Fibroblast of lung (primary cell): Measurements from ENCODE around the gene ZNF408. TPM values are rescaled to one million over a fixed set of nuclear protein-coding genes. Genes with fewer than 3 reads are reported as not detected.

Source experiments
- DNase-seq, 2 donors: peaks; one replicate each; pipeline versions ENCODE4 v3.0.0 to v3.0.0-alpha.2; 2010; ENCODE audit warnings: low read depth in 2 of 2
- H2AFZ ChIP-seq: 2 replicates; pipeline ENCODE4 v1.5.1; 2012; ENCODE audit warnings: low read length, control low read depth, inconsistent platforms
- H3K27ac ChIP-seq: 2 replicates; pipeline ENCODE4 v1.5.1; 2011; ENCODE audit warnings: low read length, control low read depth; ENCODE audit not compliant: insufficient read depth
- H3K27me3 ChIP-seq: 2 replicates; pipeline ENCODE4 v1.5.1; 2011; ENCODE audit warnings: mild to moderate bottlenecking, low read length; ENCODE audit not compliant: control insufficient read depth, insufficient read depth
- H3K36me3 ChIP-seq: 2 replicates; pipeline ENCODE4 v1.5.1; 2011; ENCODE audit warnings: low read length; ENCODE audit not compliant: control insufficient read depth, insufficient read depth
- H3K4me1 ChIP-seq: 2 replicates; pipeline ENCODE4 v1.5.1; 2011; ENCODE audit warnings: low read length; ENCODE audit not compliant: control insufficient read depth, insufficient read depth; ENCODE audit errors: extremely low read depth
- H3K4me2 ChIP-seq: 2 replicates; pipeline ENCODE4 v1.5.1; 2011; ENCODE audit warnings: low read length, control low read depth; ENCODE audit not compliant: insufficient read depth; ENCODE audit errors: extremely low read depth
- H3K4me3 ChIP-seq, 4 experiments: fragments of 200-600 bp in 1 of 4; sonication (generic) in 1 of 4; replicated peaks in 1 of 4; 2 replicates each; pipeline ENCODE4 v1.5.1; 2011 to 2016; ENCODE audit warnings: low read length in 4 of 4, low read depth in 3 of 4, mild to moderate bottlenecking in 3 of 4, control low read depth in 2 of 4, inconsistent platforms in 1 of 4, mixed read lengths in 1 of 4; ENCODE audit not compliant: insufficient read depth in 1 of 4; ENCODE audit errors: control extremely low read depth in 1 of 4
- H3K79me2 ChIP-seq: 2 replicates; pipeline ENCODE4 v1.5.1; 2012; ENCODE audit warnings: mild to moderate bottlenecking, low read length, inconsistent platforms; ENCODE audit not compliant: control insufficient read depth, insufficient read depth
- H3K9ac ChIP-seq: 2 replicates; pipeline ENCODE4 v1.5.1; 2011; ENCODE audit warnings: mild to moderate bottlenecking, low read length, control low read depth; ENCODE audit not compliant: insufficient read depth
- H3K9me3 ChIP-seq: 2 replicates; pipeline ENCODE4 v1.5.1; 2012; ENCODE audit warnings: low read depth, low read length; ENCODE audit not compliant: control insufficient read depth, insufficient read depth
- H4K20me1 ChIP-seq: 2 replicates; pipeline ENCODE4 v1.5.1; 2011; ENCODE audit warnings: low read length; ENCODE audit not compliant: control insufficient read depth, insufficient read depth; ENCODE audit errors: extremely low read depth
- CTCF ChIP-seq, 2 donors: IDR thresholded peaks in 1 of 2; conservative IDR thresholded peaks in 1 of 2; 1 replicate in 1 of 2; 2 replicates in 1 of 2; pipeline ENCODE4 v1.5.1; 2011 to 2012; ENCODE audit warnings: low read length in 2 of 2, control low read depth in 1 of 2, inconsistent platforms in 1 of 2, low read depth in 1 of 2, mild to moderate bottlenecking in 1 of 2
- EZH2 ChIP-seq: IDR thresholded peaks from 2 replicates; pipeline ENCODE4 v1.5.1; 2012; ENCODE audit warnings: low read length, control low read depth, mild to moderate bottlenecking; ENCODE audit errors: missing control alignments
- polyA plus RNA-seq, 2 donors: library from polyadenylated mRNA; depleted of rRNA in 1 of 2; stranded (reverse) in 1 of 2; unstranded in 1 of 2; fragments of >200 nt; gene quantifications; 2 replicates each; pipeline ENCODE4 v1.2.1, GENCODE V29; 2011 to 2012; ENCODE audit warnings: missing spikeins in 1 of 2
- total RNA-seq: library from RNA; depleted of rRNA; stranded (reverse); fragments of >200 nt; gene quantifications from 2 replicates; pipeline ENCODE4 v1.2.1, GENCODE V29; 2014

The ZNF408 gene
- total and polyA plus RNA-seq, 2 donors (not counting 1 experiment from before 2014, with no cell fraction given) = 4.2 to 7.9 TPM

GRCh38 chr11:46676436-46677158, 24.2 kb upstream of the ZNF408 start:
- Histone ChIP-seq H3K4me3 (no peak overlapping the region), H3K27me3 (no peaks in the 10 kb centered on the region), H3K4me1 (peaks cover 4% of the 10 kb centered on the region), H3K9ac (no peak overlapping the region), H3K36me3 (peaks cover 29% of the 10 kb centered on the region), H4K20me1 (no peaks in the 10 kb centered on the region), H3K27ac (no peak overlapping the region), H3K4me2 (no peak overlapping the region), H3K9me3 (no peaks in the 10 kb centered on the region), H3K79me2 (no peaks in the 10 kb centered on the region), H2AFZ (no peak overlapping the region)
- no peak for TF ChIP-seq EZH2
- no peak for TF ChIP-seq CTCF (conservative IDR thresholded peaks at IDR 0.05 in 1 of 2, IDR thresholded peaks at IDR 0.05 in 1 of 2; ENCODE audit: low read depth in 1 of 2, low read length in 2 of 2)
- DNase-seq = no peak

GRCh38 chr11:46677169-46677568, 23.7 kb upstream of the ZNF408 start:
- H3K4me3 ChIP-seq = no peak overlapping the region
- H2AFZ ChIP-seq = no peak overlapping the region
- H3K4me2 ChIP-seq = no peak overlapping the region
- H4K20me1 ChIP-seq = no peaks in the 10 kb centered on the region
- peaks cover 29% of the 10 kb centered on the region for H3K36me3 ChIP-seq
- peaks cover 4% of the 10 kb centered on the region for H3K4me1 ChIP-seq
- no peaks in the 10 kb centered on the region for H3K27me3 ChIP-seq
- DNase-seq = no peak
- TF ChIP-seq EZH2 (no peak), CTCF (conservative IDR thresholded peaks at IDR 0.05 in 1 of 2, IDR thresholded peaks at IDR 0.05 in 1 of 2; ENCODE audit: low read depth in 1 of 2, low read length in 2 of 2) (no peak)
- no peak overlapping the region for H3K27ac ChIP-seq
- H3K9ac ChIP-seq = no peak overlapping the region
- no peaks in the 10 kb centered on the region for H3K79me2 ChIP-seq
- no peaks in the 10 kb centered on the region for H3K9me3 ChIP-seq

GRCh38 chr11:46677991-46678740, 22.7 kb upstream of the ZNF408 start:
- H3K4me2 ChIP-seq = no peak overlapping the region
- H3K4me1 ChIP-seq = peaks cover 4% of the 10 kb centered on the region
- no peak for DNase-seq
- TF ChIP-seq CTCF (conservative IDR thresholded peaks at IDR 0.05 in 1 of 2, IDR thresholded peaks at IDR 0.05 in 1 of 2; ENCODE audit: low read depth in 1 of 2, low read length in 2 of 2) = no peak
- TF ChIP-seq EZH2 = no peak
- no peak overlapping the region for H2AFZ ChIP-seq
- no peak overlapping the region for H3K4me3 ChIP-seq
- no peak overlapping the region for H3K9ac ChIP-seq
- H3K27me3 ChIP-seq = no peaks in the 10 kb centered on the region
- no peaks in the 10 kb centered on the region for H3K9me3 ChIP-seq
- H3K27ac ChIP-seq = no peak overlapping the region
- H4K20me1 ChIP-seq = no peaks in the 10 kb centered on the region
- peaks cover 28% of the 10 kb centered on the region for H3K36me3 ChIP-seq
- no peaks in the 10 kb centered on the region for H3K79me2 ChIP-seq
